ENCODE results near the gene ADAM19.

- TF ChIP-seq CTCF (IDR thresholded peaks at IDR 0.05) (no peak), POLR2AphosphoS5 (IDR thresholded peaks at IDR 0.05) (no peak)
These were observed 82.7 kb downstream of the ADAM19 start for GRCh38 chr5:157492886-157493285.

Measured in breast epithelium (tissue), 3 donors.